Skin epidermis (tissue), 12 donors: ENCODE results near the gene ZNF648.
"Not testable (repeated sequence)": the region's sequence is repeated elsewhere in the genome, so short reads cannot be mapped to it uniquely, and the experiment has no call there.

Experiments used
- H3K27ac ChIP-seq, 21 experiments: fragments of 200-600 bp; sonication (generic) in 11 of 21; one replicate each; pipeline ENCODE4 v1.5.0; 2020; ENCODE audit warnings: mild to moderate bottlenecking in 3 of 21, inconsistent platforms in 2 of 21, moderate library complexity in 2 of 21
- H3K4me3 ChIP-seq, 7 experiments: fragments of 200-600 bp; sonication (generic) in 2 of 7; one replicate each; pipeline ENCODE4 v1.5.0; 2020; ENCODE audit warnings: inconsistent platforms in 2 of 7, mild to moderate bottlenecking in 2 of 7, moderate library complexity in 1 of 7

The ZNF648 gene

DNA sequence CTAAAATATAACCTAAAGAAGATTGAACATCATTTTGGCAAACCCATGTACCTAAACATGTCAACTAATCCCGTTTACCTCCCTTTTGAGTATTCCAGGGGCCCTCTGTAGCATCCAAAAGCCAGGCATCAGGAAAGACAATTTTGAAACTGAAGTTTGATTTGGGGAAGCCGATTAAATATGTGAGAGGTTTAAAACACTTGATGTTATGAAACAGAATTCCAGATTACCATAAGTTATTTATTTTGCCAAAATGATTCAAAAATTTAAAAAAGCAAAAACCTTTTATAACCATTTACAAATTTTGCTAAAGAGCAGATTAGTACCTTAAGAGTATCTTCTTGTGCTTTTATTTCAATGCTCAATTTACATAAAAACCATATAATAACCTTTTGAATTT lies 23.3 kb downstream of the ZNF648 start:
- no peak overlapping the region for H3K27ac ChIP-seq
- H3K4me3 ChIP-seq = no peak overlapping the region

DNA sequence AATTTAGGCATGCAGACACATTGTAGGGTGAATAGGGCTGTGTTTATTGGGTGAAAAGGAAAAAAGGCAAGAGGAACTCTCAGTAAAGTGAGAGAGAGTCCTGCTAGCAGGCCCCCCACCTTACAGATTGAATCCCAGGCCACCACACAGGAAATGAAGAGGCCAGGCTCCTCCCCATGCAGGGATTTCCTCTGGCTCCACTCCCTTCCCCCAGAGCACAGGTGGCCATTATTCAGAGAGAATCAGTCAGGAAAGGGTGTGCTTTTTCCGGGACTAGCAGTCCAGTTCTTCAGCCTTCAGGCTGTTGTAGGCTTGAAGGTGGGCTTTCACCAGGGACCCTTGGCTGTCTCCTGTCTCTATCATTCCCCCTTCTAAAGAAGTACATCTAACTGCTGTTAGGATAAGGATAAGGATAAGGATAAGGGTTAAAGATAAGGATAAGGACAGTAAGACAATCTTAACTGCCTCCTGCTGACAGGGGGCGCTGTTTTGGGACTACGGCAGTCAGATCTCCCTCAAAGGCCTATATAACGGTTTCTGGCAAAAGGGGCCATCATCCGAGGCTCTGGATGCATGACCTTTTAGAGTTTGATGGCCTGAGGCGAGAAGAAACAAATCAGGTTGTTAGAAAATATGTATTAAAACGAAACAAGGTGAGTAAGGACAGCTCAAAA lies 26.3 kb downstream of the ZNF648 start:
- no peak overlapping the region for H3K4me3 ChIP-seq
- no peak overlapping the region for H3K27ac ChIP-seq

DNA sequence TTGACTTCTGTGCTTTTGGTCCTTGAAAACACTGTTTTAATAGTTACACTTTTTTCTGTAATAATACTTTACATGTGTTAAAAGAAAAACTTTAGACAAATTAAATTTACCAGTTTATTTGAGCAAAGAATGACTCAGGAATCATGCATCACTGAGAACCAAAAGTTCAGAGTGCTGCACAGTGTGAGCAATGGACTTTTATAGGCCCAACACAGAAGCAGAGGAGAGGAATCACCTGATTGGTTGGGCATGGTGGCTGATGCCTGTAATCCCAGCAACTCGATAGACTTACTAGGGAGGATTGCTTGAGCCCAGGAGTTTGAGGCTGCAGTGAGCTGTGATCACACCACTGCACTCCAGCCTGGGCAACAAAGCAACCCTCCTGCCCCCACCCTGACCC lies 29.3 kb downstream of the ZNF648 start:
- Histone ChIP-seq H3K4me3 (no peak overlapping the region), H3K27ac (no peak overlapping the region)

DNA sequence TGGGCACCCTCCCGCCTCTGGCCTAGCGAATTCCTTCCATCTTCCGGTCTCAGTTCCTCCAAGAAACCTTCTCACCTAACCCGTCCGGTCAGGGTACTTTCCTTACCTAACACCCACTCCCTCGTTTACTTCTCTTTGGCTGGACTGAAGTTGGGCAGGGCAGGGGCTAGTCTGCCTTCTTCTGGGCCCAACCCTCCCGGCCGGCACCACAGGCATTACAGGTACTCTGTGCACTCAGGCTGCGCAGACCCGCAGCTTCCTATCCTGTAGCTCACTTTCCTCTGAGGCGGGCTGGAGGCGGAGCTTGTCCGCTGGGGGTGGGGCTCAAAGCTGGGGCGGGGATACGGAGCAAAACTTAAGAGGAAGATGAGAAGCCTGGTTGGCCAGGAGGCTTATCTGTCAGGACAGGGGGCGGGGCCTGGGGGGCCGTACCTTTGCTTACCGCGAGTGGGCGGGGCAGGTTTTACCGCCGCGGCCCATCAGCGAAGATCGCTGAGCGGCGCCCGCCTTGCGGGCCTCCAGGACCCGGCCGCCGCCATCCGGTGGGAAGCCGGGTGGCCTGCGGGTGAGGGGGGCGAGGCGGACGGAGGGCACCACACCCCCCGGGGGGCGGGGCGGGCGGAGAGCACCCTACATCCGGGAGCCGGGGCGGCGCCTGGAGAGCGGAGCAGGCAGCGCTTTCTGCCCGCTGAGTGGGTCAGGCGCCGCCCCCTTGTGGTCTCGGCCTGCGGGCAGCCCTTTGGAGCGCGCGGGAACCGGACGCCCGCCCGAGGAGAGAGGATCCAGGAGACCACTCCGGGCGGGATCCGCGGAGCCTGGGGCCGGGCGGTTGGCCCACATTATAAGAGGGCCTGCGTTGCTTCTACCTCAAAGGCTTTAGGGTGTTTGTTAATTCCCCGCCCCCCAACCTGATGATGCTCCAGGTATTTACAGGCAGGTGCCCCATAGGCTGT lies 31.9 kb downstream of the ZNF648 start:
- peak overlapping the region; percentile 50 to 75 (median 62) for H3K4me3 ChIP-seq
- peak overlapping the region; percentile 13 to 93 (median 84) for H3K27ac ChIP-seq

DNA sequence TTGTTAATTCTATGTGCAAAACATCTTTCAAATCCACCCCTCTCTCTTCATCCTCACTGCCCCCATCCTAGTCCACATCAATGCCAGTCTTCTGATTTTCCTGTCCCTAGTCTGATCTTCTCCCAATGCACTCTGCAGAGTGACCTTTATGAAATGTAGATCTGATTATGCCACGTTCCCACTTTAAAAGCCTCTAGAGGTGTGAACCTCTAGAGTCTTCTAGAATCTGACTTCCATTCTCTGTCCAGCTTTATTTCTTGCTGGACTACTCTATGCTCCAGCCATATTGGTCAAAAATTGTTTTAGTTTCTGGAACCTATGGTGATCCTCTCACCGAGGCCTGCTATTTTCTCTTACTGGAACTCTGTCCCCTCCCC lies 32.5 kb downstream of the ZNF648 start:
- Histone ChIP-seq H3K27ac (peak overlapping the region; percentile 13 to 93 (median 82)), H3K4me3 (peak overlapping the region; percentile 50 to 75 (median 62))

DNA sequence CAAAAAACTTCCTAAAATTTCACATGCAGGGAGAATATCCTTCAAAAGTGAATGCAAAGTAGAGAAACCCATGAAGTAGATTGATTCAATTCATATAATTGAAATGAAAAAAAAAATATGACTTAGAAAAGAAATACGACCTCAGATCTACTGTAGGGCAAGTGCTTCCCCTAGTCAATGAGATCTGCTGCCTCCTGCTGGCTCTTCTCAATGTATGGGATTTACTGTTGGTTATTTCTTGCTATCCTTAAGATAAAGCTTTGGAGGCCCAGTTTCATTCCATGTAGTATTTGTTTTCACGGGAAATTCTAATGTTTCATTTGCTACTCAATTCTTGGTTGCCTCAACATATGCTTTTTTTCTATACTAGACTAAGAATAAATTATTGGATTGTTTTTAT lies 46.2 kb downstream of the ZNF648 start:
- Histone ChIP-seq H3K27ac (no peak overlapping the region), H3K4me3 (no peak overlapping the region)

DNA sequence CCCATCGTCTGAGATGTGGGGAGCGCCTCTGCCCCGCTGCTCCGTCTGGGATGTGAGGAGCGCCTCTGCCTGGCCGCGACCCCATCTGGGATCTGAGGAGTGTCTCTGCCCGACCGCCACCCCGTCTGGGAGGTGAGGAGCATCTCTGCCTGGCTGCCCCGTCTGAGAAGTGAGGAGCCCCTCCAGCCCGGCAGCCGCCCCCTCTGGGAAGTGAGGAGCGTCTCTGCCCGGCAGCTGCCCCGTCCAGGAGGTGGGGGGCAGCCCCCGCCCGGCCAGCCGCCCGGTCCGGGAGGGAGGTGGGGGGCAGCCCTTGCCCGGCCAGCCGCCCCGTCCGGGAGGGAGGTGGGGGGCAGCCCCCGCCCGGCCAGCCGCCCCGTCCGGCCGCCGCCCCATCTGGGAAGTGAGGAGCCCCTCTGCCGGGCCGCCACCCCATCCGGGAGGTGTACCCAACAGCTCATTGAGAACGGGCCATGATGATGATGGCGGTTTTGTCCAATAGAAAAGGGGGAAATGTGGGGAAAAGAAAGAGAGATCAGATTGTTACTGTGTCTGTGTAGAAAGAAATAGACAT lies 50.6 kb downstream of the ZNF648 start:
- not testable (repeated sequence) for H3K27ac ChIP-seq, H3K4me3 ChIP-seq

DNA sequence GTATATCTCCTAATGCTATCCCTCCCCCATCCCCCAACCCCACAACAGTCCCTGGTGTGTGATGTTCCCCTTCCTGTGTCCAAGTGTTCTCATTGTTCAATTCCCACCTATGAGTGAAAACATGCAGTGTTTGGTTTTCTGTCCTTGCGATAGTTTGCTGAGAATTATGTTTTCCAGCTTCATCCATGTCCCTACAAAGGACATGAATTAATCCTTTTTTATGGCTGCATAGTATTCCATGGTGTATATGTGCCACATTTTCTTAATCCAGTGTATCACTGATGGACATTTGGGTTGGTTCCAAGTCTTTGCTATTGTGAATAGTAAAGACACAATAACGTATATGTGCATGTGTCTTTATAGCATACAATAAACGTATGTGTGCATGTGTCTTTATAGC lies 56.1 kb downstream of the ZNF648 start:
- H3K27ac ChIP-seq, H3K4me3 ChIP-seq: not testable (repeated sequence)

DNA sequence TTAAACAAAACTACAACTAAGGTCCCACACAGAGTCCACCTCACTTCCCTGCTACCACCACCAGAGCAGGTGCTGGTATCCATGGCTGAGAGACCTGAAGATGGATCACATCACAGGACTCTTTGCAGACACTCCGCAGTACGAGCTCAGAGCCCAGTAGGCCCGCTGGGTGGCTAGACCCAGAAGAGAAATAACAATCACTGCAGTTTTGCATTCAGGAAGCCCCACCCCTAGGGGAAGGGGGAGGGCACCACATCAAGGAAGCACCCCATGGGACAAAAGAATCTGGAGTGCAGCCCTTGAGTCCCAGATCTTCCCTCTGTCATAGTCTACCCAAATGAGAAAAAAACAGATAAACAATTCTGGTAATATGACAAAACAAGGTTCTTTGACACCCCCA lies 56.9 kb downstream of the ZNF648 start:
- peak overlapping the region in 1 of 21 experiments; percentile 42 for H3K27ac ChIP-seq
- no peak overlapping the region for H3K4me3 ChIP-seq
